HepG2 (cell line): ENCODE data around the gene C18orf63. TPM values are rescaled to one million over a fixed set of nuclear protein-coding genes. Genes with fewer than 3 reads are reported as not detected.

Source experiments
- DMTF1 ChIP-seq: sonication (generic); formaldehyde crosslinking; IDR thresholded peaks from 2 replicates; pipeline ENCODE4 v1.4.0; 2020; ENCODE audit warnings: mild to moderate bottlenecking, missing genetic modification reagents
- GLI4 ChIP-seq: sonication (generic); formaldehyde crosslinking; IDR thresholded peaks from 2 replicates; pipeline ENCODE4 v1.5.1; 2020; ENCODE audit warnings: missing genetic modification reagents, mild to moderate bottlenecking, moderate library complexity, borderline replicate concordance
- HMGA1 ChIP-seq: sonication (generic); formaldehyde crosslinking; conservative IDR thresholded peaks from 2 replicates; pipeline ENCODE4 v1.4.0; 2020; ENCODE audit warnings: missing genetic modification reagents
- KMT2B ChIP-seq: IDR thresholded peaks from 2 replicates; pipeline ENCODE4 v1.6.1; 2016; ENCODE audit warnings: missing genetic modification reagents, missing compliant biosample characterization
- POGK ChIP-seq: sonication (generic); formaldehyde crosslinking; conservative IDR thresholded peaks from 2 replicates; pipeline ENCODE4 v1.8.0; 2022; ENCODE audit warnings: mild to moderate bottlenecking, moderate library complexity, missing genetic modification reagents
- PRDM10 ChIP-seq: sonication (generic); formaldehyde crosslinking; IDR thresholded peaks from 2 replicates; pipeline ENCODE4 v1.4.0; 2020; ENCODE audit warnings: low read depth, missing genetic modification reagents
- RAD21 ChIP-seq: fragments of 450-650 bp; formaldehyde crosslinking; IDR thresholded peaks from 2 replicates; pipeline ENCODE4 v1.5.0; 2020; ENCODE audit warnings: mild to moderate bottlenecking
- RNF2 ChIP-seq: fragments of 450-650 bp; conservative IDR thresholded peaks from 2 replicates; pipeline ENCODE4 v1.6.1; 2016; ENCODE audit warnings: low read depth
- SKI ChIP-seq: fragments of 450-650 bp; IDR thresholded peaks from one replicate; pipeline ENCODE4 v1.6.1; 2018; ENCODE audit warnings: mild to moderate bottlenecking; ENCODE audit not compliant: partially characterized antibody
- SP1 ChIP-seq, 2 experiments: fragments of 450-650 bp in 1 of 2; sonication (generic) in 1 of 2; formaldehyde crosslinking in 1 of 2; IDR thresholded peaks; 2 replicates each; pipeline versions ENCODE4 v1.4.0 to v1.6.1; 2016 to 2020; ENCODE audit warnings: missing genetic modification reagents in 1 of 2
- TERF1 ChIP-seq: sonication (generic); formaldehyde crosslinking; IDR thresholded peaks from 2 replicates; pipeline ENCODE4 v1.8.0; 2022; ENCODE audit warnings: mild to moderate bottlenecking, missing genetic modification reagents, moderate library complexity
- YY1 ChIP-seq: IDR thresholded peaks from 2 replicates; pipeline ENCODE4 v1.6.1; 2011; ENCODE audit warnings: low read length, low read depth, moderate library complexity, mild to moderate bottlenecking; ENCODE audit not compliant: insufficient read depth, insufficient replicate concordance
- ZNF234 ChIP-seq: sonication (generic); formaldehyde crosslinking; conservative IDR thresholded peaks from 2 replicates; pipeline ENCODE4 v1.5.1; 2020; ENCODE audit warnings: mild to moderate bottlenecking, missing genetic modification reagents
- ZNF275 ChIP-seq: sonication (generic); formaldehyde crosslinking; IDR thresholded peaks from 2 replicates; pipeline ENCODE4 v1.8.0; 2022; ENCODE audit warnings: missing genetic modification reagents, mild to moderate bottlenecking, inconsistent platforms, borderline replicate concordance
- ZNF33A ChIP-seq: sonication (generic); formaldehyde crosslinking; IDR thresholded peaks from 2 replicates; pipeline ENCODE4 v1.5.1; 2020; ENCODE audit warnings: missing genetic modification reagents, mild to moderate bottlenecking, moderate library complexity, borderline replicate concordance
- ZNF496 ChIP-seq: sonication (generic); formaldehyde crosslinking; IDR thresholded peaks from 2 replicates; pipeline ENCODE4 v1.8.1; 2023; ENCODE audit warnings: mild to moderate bottlenecking, moderate library complexity, missing genetic modification reagents; ENCODE audit not compliant: insufficient replicate concordance
- ZNF564 ChIP-seq: sonication (generic); formaldehyde crosslinking; IDR thresholded peaks from 2 replicates; pipeline ENCODE4 v1.8.1; 2023; ENCODE audit warnings: mild to moderate bottlenecking, missing genetic modification reagents
- ZNF839 ChIP-seq: sonication (generic); formaldehyde crosslinking; IDR thresholded peaks from 2 replicates; pipeline ENCODE4 v1.4.0; 2020; ENCODE audit warnings: missing genetic modification reagents, mild to moderate bottlenecking, borderline replicate concordance
- polyA plus RNA-seq, 8 experiments: library from polyadenylated mRNA; depleted of rRNA in 3 of 8; stranded (reverse) in 7 of 8; unstranded in 1 of 8; fragments of >200 nt; fragmentation: Illumina TruSeq in 4 of 8; extraction: Trizol in 4 of 8; gene quantifications; 2 replicates each; pipeline versions ENCODE4 v1.2.1 to v1.2.3, GENCODE V29; 2011 to 2016; ENCODE audit warnings: low read depth in 4 of 8, missing spikeins in 1 of 8, mixed read lengths in 1 of 8; ENCODE audit not compliant: insufficient read depth in 1 of 8
- total RNA-seq, 5 experiments: library from RNA; depleted of rRNA; stranded (reverse); fragments of >200 nt; fragmentation: Illumina TruSeq; extraction: Trizol; gene quantifications; 2 replicates each; pipeline ENCODE4 v1.2.3, GENCODE V29; 2016; ENCODE audit warnings: low read depth in 1 of 5

C18orf63 gene
- total and polyA plus RNA-seq, 2 of the 13 experiments (the other 11 are each of a cell fraction or from before 2014, with no cell fraction given): 0.01 TPM; not detected in 1

- no peak for TF ChIP-seq PRDM10 (CRISPR knock-in tag)
- no peak for TF ChIP-seq YY1
- no peak for TF ChIP-seq TERF1 (CRISPR knock-in tag)
- no peak for TF ChIP-seq ZNF33A (CRISPR knock-in tag)
- TF ChIP-seq POGK (CRISPR knock-in tag): no peak
- TF ChIP-seq SP1 (IDR thresholded peaks at IDR 0.05): no peak
- TF ChIP-seq SP1 (CRISPR knock-in tag; IDR thresholded peaks at IDR 0.05): no peak
- TF ChIP-seq KMT2B (CRISPR knock-in tag): no peak
- no peak for TF ChIP-seq HMGA1 (CRISPR knock-in tag)
- no peak for TF ChIP-seq ZNF275 (CRISPR knock-in tag)
- TF ChIP-seq ZNF496 (CRISPR knock-in tag): no peak
- TF ChIP-seq ZNF564 (CRISPR knock-in tag): no peak
- TF ChIP-seq ZNF234 (CRISPR knock-in tag): no peak
- TF ChIP-seq RAD21 (CRISPR knock-in tag): no peak
- no peak for TF ChIP-seq GLI4
- TF ChIP-seq DMTF1 (CRISPR knock-in tag): no peak
- no peak for TF ChIP-seq ZNF839
- no peak for TF ChIP-seq RNF2
- TF ChIP-seq SKI: no peak
Measured at GRCh38 chr18:74368901-74369705, 53.5 kb downstream of the C18orf63 start (continued).
